Measurements from ENCODE around the gene SNX8. TPM values are rescaled to one million over a fixed set of nuclear protein-coding genes. Genes with fewer than 3 reads are reported as not detected.
A peak's percentile ranks its signal among the peaks of the same experiment; 100 is the strongest.

The SNX8 gene
- polyA plus RNA-seq, 1 donor, result 50.8 TPM

DNA sequence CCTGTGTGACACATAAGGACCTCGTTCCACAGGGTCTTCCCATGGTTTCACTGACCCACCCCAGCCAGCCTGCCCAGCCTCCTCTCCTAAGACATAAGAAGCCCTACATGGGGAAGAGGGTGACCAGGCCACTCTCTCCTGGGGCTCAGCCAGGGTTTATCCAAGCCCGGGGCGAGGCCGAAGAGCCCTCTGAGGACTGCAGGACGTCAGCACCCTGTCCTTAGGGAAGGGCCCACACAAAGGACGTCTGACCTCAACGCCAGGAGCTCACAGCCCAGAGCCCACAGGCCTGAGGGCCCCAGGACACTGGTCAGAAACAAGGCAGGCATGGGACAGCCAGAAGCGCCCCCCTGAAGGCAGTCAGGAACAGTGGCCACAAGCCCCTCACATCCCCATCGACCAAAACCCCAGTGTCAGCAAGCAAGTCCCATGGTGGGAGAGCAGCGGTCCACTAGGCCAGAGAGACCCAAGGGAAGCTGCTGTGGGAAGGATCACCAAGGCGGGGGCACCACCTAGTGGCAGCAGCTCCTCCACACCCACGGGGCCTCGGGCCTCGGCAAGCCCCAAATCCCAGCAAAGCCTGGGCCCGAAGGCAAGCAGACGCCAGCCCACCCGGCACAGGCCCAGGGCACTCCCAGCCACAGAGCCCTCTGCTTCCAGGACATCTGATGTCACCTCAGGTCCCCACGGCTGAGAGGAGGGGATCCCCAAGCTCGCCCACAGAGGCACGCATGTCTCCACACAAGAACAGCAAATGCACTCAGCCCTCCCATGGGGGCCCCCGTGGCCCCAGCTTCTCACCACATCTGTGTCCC lies 104.9 kb downstream of the SNX8 start:
- Histone ChIP-seq H3K4me1 (ENCODE audit: control insufficient read depth, insufficient read depth, low read length) (no peaks in the 10 kb centered on the region), H3K4me3 (ENCODE audit: low read length) (no peak overlapping the region), H3K36me3 (ENCODE audit: control insufficient read depth, insufficient read depth, low read length) (peaks cover 47% of the 10 kb centered on the region), H3K9me3 (ENCODE audit: control insufficient read depth, low read depth, low read length) (no peaks in the 10 kb centered on the region), H3K27ac (ENCODE audit: low read length) (no peak overlapping the region), H3K27me3 (ENCODE audit: control insufficient read depth, insufficient read depth, low read length) (no peaks in the 10 kb centered on the region)
- peak; percentile 36 to 54 for DNase-seq
- 80% methylated on average over 1 of the region's 21 CpGs for WGBS (ENCODE audit: insufficient coverage, low lambda C conversion rate)

- H3K27ac ChIP-seq (ENCODE audit: low read length), result no peak overlapping the region
- no peaks in the 10 kb centered on the region for H3K27me3 ChIP-seq (ENCODE audit: control insufficient read depth, insufficient read depth, low read length)
- peaks cover 45% of the 10 kb centered on the region for H3K36me3 ChIP-seq (ENCODE audit: control insufficient read depth, insufficient read depth, low read length)
- no peaks in the 10 kb centered on the region for H3K4me1 ChIP-seq (ENCODE audit: control insufficient read depth, insufficient read depth, low read length)
- no peak overlapping the region for H3K4me3 ChIP-seq (ENCODE audit: low read length)
- no peaks in the 10 kb centered on the region for H3K9me3 ChIP-seq (ENCODE audit: control insufficient read depth, low read depth, low read length)
- no peak for DNase-seq
- WGBS (ENCODE audit: insufficient coverage, low lambda C conversion rate), result no CpG with 5 or more reads among the region's 16 CpGs
Observed at GRCh38 chr7:2208712-2209111, 105.5 kb downstream of the SNX8 start.

- H3K36me3 ChIP-seq (ENCODE audit: control insufficient read depth, insufficient read depth, low read length), result peaks cover 26% of the 10 kb centered on the region
- H3K4me1 ChIP-seq (ENCODE audit: control insufficient read depth, insufficient read depth, low read length), result peaks cover 3% of the 10 kb centered on the region
- H3K4me3 ChIP-seq (ENCODE audit: low read length), result no peak overlapping the region
- H3K27ac ChIP-seq (ENCODE audit: low read length), result no peak overlapping the region
- no peaks in the 10 kb centered on the region for H3K9me3 ChIP-seq (ENCODE audit: control insufficient read depth, low read depth, low read length)
- H3K27me3 ChIP-seq (ENCODE audit: control insufficient read depth, insufficient read depth, low read length), result no peaks in the 10 kb centered on the region
- no peak for DNase-seq
- WGBS (ENCODE audit: insufficient coverage, low lambda C conversion rate), result 100% methylated on average over 1 of the region's 16 CpGs
Observed at GRCh38 chr7:2205036-2205780, 109.0 kb downstream of the SNX8 start.

GRCh38 chr7:2204446-2204845 lies 109.8 kb downstream of the SNX8 start:
- no peak overlapping the region for H3K27ac ChIP-seq (ENCODE audit: low read length)

GRCh38 chr7:2203766-2204300 lies 110.4 kb downstream of the SNX8 start:
- no peak for DNase-seq
- no peaks in the 10 kb centered on the region for H3K27me3 ChIP-seq (ENCODE audit: control insufficient read depth, insufficient read depth, low read length)

More at GRCh38 chr7:2204446-2204845, 109.8 kb downstream of the SNX8 start:
- no peak for DNase-seq
- WGBS (ENCODE audit: insufficient coverage, low lambda C conversion rate), result 100% methylated on average over 1 of the region's 11 CpGs
- Histone ChIP-seq H3K4me1 (ENCODE audit: control insufficient read depth, insufficient read depth, low read length) (peaks cover 3% of the 10 kb centered on the region), H3K9me3 (ENCODE audit: control insufficient read depth, low read depth, low read length) (no peaks in the 10 kb centered on the region), H3K36me3 (ENCODE audit: control insufficient read depth, insufficient read depth, low read length) (peaks cover 33% of the 10 kb centered on the region), H3K27me3 (ENCODE audit: control insufficient read depth, insufficient read depth, low read length) (no peaks in the 10 kb centered on the region), H3K4me3 (ENCODE audit: low read length) (no peak overlapping the region)

GRCh38 chr7:2202901-2203765 lies 111.1 kb downstream of the SNX8 start:
- H3K27ac ChIP-seq (ENCODE audit: low read length), result no peak overlapping the region
- peaks cover 3% of the 10 kb centered on the region for H3K4me1 ChIP-seq (ENCODE audit: control insufficient read depth, insufficient read depth, low read length)
- no peaks in the 10 kb centered on the region for H3K27me3 ChIP-seq (ENCODE audit: control insufficient read depth, insufficient read depth, low read length)
- no peak overlapping the region for H3K4me3 ChIP-seq (ENCODE audit: low read length)
- H3K9me3 ChIP-seq (ENCODE audit: control insufficient read depth, low read depth, low read length), result no peaks in the 10 kb centered on the region
- no peak for DNase-seq
- peaks cover 33% of the 10 kb centered on the region for H3K36me3 ChIP-seq (ENCODE audit: control insufficient read depth, insufficient read depth, low read length)
- no CpG with 5 or more reads among the region's 20 CpGs for WGBS (ENCODE audit: insufficient coverage, low lambda C conversion rate)

More at GRCh38 chr7:2203766-2204300, 110.4 kb downstream of the SNX8 start:
- Histone ChIP-seq H3K4me3 (ENCODE audit: low read length) (no peak overlapping the region), H3K36me3 (ENCODE audit: control insufficient read depth, insufficient read depth, low read length) (peaks cover 37% of the 10 kb centered on the region), H3K4me1 (ENCODE audit: control insufficient read depth, insufficient read depth, low read length) (peaks cover 3% of the 10 kb centered on the region), H3K27ac (ENCODE audit: low read length) (no peak overlapping the region), H3K9me3 (ENCODE audit: control insufficient read depth, low read depth, low read length) (no peaks in the 10 kb centered on the region)
- WGBS (ENCODE audit: insufficient coverage, low lambda C conversion rate), result no CpG with 5 or more reads among the region's 13 CpGs

DNA sequence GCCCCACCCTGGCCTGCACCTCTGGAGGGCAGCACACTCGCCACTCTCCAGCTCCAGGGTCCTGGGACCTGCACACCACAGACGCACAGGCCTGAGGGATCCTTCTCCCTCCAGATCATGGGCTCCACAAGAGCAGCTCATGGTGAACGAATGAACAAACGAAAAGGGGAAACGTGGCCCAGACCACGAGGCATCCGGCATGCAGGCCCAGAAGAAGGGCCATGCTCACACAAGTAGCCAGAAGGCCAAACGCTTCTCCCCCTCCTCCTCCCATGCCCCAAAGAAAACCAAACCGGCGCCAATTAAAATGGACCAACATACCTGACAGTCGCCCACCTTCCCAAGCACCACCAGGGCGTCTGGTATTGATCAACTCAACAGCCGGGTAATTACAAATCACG lies 111.9 kb downstream of the SNX8 start:
- H3K36me3 ChIP-seq (ENCODE audit: control insufficient read depth, insufficient read depth, low read length), result peaks cover 28% of the 10 kb centered on the region
- peaks cover 1% of the 10 kb centered on the region for H3K9me3 ChIP-seq (ENCODE audit: control insufficient read depth, low read depth, low read length)
- no peak for DNase-seq
- peaks cover 3% of the 10 kb centered on the region for H3K4me1 ChIP-seq (ENCODE audit: control insufficient read depth, insufficient read depth, low read length)
- H3K27me3 ChIP-seq (ENCODE audit: control insufficient read depth, insufficient read depth, low read length), result no peaks in the 10 kb centered on the region
- H3K4me3 ChIP-seq (ENCODE audit: low read length), result no peak overlapping the region
- WGBS (ENCODE audit: insufficient coverage, low lambda C conversion rate), result no CpG with 5 or more reads among the region's 14 CpGs
- H3K27ac ChIP-seq (ENCODE audit: low read length), result no peak overlapping the region

Other genes with a start within 250 kb of the SNX8 start
- gene MAD1L1, start 81.5 kb downstream of the SNX8 start, polyA plus RNA-seq, result 15.1 TPM
- gene MRM2, start 72.2 kb downstream of the SNX8 start, polyA plus RNA-seq, result 27.6 TPM
- 25.6 TPM for gene NUDT1, start 72.2 kb downstream of the SNX8 start, polyA plus RNA-seq
- 120 TPM for gene EIF3B, start 40.4 kb upstream of the SNX8 start, polyA plus RNA-seq
- gene CHST12, start 89.2 kb upstream of the SNX8 start, polyA plus RNA-seq, result 10.9 TPM
- gene GRIFIN, start 162.0 kb upstream of the SNX8 start, polyA plus RNA-seq, result not detected
- 27.3 TPM for gene LFNG, start 205.3 kb upstream of the SNX8 start, polyA plus RNA-seq
- 27.1 TPM for gene BRAT1, start 241.1 kb upstream of the SNX8 start, polyA plus RNA-seq
- gene IQCE, start 244.5 kb upstream of the SNX8 start, polyA plus RNA-seq, result 15.3 TPM